GM15510 (cell line): ENCODE measurements around the gene ANKMY1.

Experiments
- POLR2A ChIP-seq: IDR thresholded peaks from 3 replicates; pipeline ENCODE4 v1.6.1; 2011; ENCODE audit warnings: borderline replicate concordance; ENCODE audit not compliant: insufficient read length; ENCODE audit errors: extremely low read depth

The ANKMY1 gene

GRCh38 chr2:240576436-240577205, 18.8 kb upstream of the ANKMY1 start:
- no peak for TF ChIP-seq POLR2A

DNA sequence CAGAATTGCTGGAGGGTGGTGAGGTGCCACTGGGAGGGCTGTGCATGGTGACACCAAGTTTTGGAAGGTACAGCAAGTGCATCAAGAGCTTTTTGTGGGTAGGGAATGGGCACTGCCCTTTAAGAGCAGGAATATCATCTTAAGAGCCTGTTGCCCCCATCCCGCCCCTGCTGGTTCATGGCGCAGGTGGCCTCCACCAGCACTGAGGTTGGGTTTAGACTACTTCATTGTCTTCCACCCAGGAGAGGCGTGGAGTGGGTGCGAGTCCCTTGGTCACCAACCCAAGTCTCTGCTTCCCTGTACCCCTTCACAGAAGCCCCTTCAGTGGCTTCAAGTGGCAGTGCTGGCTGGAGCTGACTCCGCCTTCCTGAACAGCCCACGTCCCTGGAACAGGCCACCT, 18.2 kb upstream of the ANKMY1 start:
- no peak for TF ChIP-seq POLR2A

DNA sequence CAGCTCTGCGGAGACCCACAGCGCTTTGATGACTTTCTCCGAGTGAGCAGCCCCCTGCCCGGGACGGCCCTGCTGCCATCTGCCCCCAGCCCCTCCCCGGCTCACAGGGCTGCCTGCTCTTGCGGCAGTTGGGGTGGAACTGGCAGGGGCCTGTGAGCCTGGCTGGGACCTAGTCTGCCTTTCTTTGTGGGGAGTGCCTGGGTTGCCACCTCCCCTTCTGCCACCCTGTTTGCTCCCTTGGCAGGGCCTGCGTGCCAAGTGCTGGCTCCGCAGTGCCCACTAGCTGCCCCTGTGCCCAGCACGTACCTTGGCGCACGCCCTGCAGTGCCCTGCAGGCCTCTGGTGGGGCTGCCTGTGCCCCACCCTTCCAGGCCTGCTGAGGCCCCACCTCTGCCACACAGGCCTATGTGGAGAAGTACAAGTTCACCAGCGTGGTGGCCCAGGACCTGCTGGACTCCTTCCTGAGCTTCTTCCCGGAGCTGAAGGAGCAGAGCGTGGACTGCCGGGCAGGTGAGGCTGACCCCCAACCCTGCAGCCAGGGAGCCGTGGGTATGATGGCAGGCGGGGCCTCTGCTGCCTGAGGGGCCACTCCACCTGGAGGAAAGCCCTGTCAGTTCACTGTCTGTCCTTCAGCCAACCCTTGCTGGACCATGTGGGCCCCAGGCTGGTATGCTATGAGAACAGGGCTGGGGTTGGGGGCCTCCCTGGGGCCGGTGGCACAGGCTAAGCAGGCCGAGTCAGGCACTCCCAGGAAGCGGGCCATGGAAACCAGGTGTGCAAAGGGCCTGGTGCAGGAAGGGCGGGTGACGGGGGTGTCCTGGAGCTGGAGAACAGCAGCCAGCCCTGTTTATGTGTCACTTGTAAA, 17.5 kb upstream of the ANKMY1 start:
- no peak for TF ChIP-seq POLR2A

- TF ChIP-seq POLR2A = no peak
Measured at GRCh38 chr2:240574386-240575100, 16.8 kb upstream of the ANKMY1 start.

- no peak for TF ChIP-seq POLR2A
Measured at GRCh38 chr2:240573516-240574385, 16.0 kb upstream of the ANKMY1 start.

- TF ChIP-seq POLR2A = no peak
Measured at GRCh38 chr2:240573071-240573515, 15.3 kb upstream of the ANKMY1 start.

DNA sequence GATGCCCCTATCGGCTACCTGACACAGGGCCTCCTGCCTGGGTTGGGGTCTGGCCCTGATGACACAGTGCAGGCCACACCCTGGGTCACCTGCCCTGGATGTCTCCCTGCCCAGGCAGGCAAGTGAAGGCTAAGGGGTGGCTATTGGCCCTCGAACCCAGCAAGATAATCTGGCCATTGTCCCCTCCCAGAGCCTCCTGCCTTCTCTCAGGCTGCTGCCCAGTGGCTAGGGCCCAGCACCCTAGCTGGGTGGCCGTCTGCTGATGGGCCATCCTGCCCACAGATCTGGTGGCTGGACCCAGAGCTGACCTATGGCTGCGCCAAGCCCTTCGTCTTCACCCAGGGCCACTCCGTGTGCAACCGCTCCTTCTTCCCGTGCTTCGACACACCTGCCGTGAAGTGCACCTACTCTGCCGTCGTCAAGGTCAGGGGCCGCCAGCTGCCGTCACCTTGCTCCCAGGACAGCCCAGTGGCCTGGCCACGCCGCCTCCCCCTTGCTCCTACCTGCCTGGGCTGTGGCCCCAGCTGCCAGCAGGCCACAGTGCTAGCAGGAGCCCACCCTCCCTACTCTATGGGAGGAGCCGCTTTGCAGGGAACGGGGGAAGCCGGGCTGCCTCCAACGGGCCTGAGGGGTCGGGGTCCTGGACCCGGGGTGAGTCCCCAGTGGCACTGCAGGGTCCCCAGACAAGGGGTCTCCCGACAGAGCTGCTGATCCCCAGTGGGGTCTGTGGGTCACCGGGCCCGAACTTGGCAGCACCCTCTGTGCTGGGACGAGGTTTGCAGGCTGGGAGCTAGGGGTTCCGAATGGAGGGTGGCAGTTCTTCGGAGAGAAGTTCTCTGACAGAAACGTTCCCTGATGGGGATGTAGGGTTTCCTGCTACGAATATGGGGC, 14.6 kb upstream of the ANKMY1 start:
- TF ChIP-seq POLR2A = no peak

DNA sequence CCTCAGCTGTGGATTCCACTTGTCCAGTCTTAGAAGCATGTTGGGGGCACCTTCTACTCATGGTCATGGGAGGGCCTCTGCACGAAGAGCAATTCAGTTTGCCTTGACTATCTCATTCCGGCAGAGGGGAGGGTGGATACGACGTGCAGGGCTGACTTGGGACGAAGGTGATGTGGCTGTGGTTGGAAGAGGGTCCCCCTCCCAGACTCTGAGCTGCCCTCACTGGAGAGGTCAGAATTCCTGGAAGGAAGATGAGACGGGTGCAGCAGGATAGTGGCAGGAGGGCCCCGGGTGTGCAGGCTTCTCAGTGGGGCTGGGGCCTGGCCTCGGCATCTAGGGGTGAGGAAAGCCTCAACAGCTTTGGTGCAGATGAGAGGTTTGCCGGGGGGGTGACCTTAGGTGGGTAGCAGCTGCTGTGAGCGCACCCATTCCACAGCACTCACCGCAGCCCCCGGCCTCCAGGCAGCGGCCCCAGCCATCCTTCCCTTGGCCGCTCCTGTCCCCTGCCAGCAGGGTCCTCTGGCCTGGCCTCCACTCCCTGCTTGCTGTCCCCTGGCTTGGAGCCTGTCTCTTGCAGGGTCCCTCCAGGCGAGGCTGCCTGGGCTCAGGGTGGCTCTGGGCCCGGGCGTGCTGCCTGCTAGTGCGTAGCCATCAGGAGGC, 13.7 kb upstream of the ANKMY1 start:
- TF ChIP-seq POLR2A = no peak

DNA sequence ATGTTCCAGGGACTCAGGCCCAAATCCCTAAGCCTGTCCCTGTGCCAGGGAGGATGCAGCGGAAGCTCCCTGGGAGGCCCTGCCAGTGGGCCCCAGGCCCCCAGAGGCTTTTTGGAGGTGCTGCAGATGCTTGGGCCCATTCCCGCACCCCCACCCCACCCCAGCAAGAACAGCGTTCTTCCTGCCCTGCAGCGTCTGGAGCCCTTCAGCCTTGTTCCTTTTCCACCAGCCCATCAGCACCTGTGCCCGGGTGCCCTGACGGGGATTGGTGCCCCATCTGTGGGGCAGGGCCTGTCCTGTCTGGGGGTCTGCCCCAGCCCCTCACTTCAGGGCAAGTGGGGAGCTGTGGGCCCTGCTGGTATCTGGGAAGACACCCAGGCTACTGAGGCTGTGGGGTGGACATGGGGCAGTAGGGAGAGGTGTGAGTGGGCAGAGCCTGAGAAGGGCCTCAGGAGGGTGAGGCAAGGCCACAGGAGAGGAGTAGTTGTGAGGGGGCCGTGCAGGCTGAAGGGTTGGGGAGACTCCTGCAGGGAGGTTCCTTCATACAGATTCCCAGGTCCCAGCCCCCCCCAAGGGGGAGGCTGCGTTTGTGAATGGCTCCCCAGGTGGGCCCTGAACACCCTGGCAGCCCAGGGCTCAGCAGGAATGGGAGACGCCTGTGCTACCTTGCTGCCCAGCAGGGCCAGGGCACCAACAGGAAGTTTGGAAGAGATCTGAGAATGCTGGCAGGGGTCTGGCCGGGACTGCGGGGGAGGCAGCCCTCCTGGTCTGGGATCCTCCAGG, 12.9 kb upstream of the ANKMY1 start:
- TF ChIP-seq POLR2A = no peak

DNA sequence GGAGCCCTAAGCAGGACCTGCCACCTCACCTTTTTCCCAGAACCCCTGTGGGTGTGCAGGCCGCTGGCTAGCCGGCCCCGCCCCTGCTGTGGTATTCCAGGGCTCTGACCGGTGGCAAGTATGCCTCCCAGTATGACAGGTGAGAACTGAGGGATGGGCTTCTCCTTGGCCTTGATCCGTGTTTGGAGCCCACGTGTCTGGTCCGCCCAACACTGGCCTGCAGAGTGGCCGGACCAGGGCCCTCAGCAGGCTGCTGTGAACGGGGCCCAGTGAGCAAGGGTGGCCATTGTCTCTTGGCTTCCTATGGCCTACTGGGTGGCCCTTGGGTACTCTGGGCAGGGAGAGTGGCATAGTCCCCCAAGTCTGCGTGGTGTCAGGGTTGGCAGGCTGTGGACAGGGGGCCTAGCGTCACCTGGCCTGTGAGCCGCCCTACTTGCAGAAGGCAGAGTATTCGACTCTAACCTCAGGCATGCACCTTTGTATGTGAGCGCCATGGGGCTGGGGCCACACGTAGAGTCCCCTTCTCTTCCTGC, 12.3 kb upstream of the ANKMY1 start:
- TF ChIP-seq POLR2A = no peak

- no peak for TF ChIP-seq POLR2A
Measured at GRCh38 chr2:240569523-240569997, 11.8 kb upstream of the ANKMY1 start.
